SH-SY5Y (cell line): ENCODE results near the gene RAI1.

Experiments used
- GATA2 ChIP-seq: IDR thresholded peaks from 2 replicates; pipeline ENCODE4 v1.6.1; 2011; ENCODE audit warnings: mild to moderate bottlenecking, low read depth, low read length
- GATA3 ChIP-seq: IDR thresholded peaks from 2 replicates; pipeline ENCODE4 v1.6.1; 2011; ENCODE audit warnings: low read depth, mild to moderate bottlenecking, low read length, moderate library complexity

RAI1 gene

GRCh38 chr17:17851103-17852002 lies 170.1 kb downstream of the RAI1 start:
- TF ChIP-seq GATA2 (no peak), GATA3 (no peak)

GRCh38 chr17:17852930-17853329 lies 171.7 kb downstream of the RAI1 start:
- TF ChIP-seq GATA2 = no peak
- TF ChIP-seq GATA3 = no peak

GRCh38 chr17:17853811-17854447 lies 172.7 kb downstream of the RAI1 start:
- TF ChIP-seq GATA3 = no peak
- TF ChIP-seq GATA2 = no peak

GRCh38 chr17:17855976-17856375 lies 174.7 kb downstream of the RAI1 start:
- TF ChIP-seq GATA2 (no peak), GATA3 (no peak)

- TF ChIP-seq GATA2 (no peak), GATA3 (no peak)
Observed at GRCh38 chr17:17856386-17856785, 175.1 kb downstream of the RAI1 start.

GRCh38 chr17:17857496-17857895 lies 176.2 kb downstream of the RAI1 start:
- TF ChIP-seq GATA3 (no peak), GATA2 (no peak)

- TF ChIP-seq GATA3 (no peak), GATA2 (no peak)
Observed at GRCh38 chr17:17859909-17860765, 178.9 kb downstream of the RAI1 start.

GRCh38 chr17:17860766-17861107 lies 179.5 kb downstream of the RAI1 start:
- TF ChIP-seq GATA2 (no peak), GATA3 (no peak)
